Limb (tissue), 2 donors: ENCODE measurements around the gene MT1B.
"Not testable (repeated sequence)": the region's sequence is repeated elsewhere in the genome, so short reads cannot be mapped to it uniquely, and the experiment has no call there.

Experiments used
- DNase-seq, 2 donors: peaks; one replicate each; pipeline ENCODE4 v3.0.0-alpha.2; 2016; ENCODE audit errors: extremely low spot score in 2 of 2

MT1B gene

GRCh38 chr16:56620339-56620897 lies 31.3 kb upstream of the MT1B start:
- DNase-seq = no peak

GRCh38 chr16:56621665-56622445 lies 29.8 kb upstream of the MT1B start:
- not testable (repeated sequence) for DNase-seq

- not testable (repeated sequence) for DNase-seq
Measured at GRCh38 chr16:56623184-56623583, 28.5 kb upstream of the MT1B start.

- DNase-seq = no peak
Measured at GRCh38 chr16:56623637-56624036, 28.0 kb upstream of the MT1B start.

GRCh38 chr16:56625140-56625942 lies 26.3 kb upstream of the MT1B start, which contains the start of gene MT1E:
TSS of gene MT1E (plus strand) at chr16:56625781. CDS start at chr16:56625852, 71 bp downstream.
- DNase-seq = peak; percentile 31 to 60

- no peak for DNase-seq
Measured at GRCh38 chr16:56625943-56626654, 25.6 kb upstream of the MT1B start.

- no peak for DNase-seq
Measured at GRCh38 chr16:56626685-56627084, 25.0 kb upstream of the MT1B start.

GRCh38 chr16:56628486-56629350 lies 23.0 kb upstream of the MT1B start:
- DNase-seq = no peak

GRCh38 chr16:56629531-56629930 lies 22.2 kb upstream of the MT1B start:
- DNase-seq = no peak

- no peak for DNase-seq
Measured at GRCh38 chr16:56630134-56630533, 21.6 kb upstream of the MT1B start.

- DNase-seq = no peak
Measured at GRCh38 chr16:56631197-56631596, 20.5 kb upstream of the MT1B start.

- DNase-seq = no peak
Measured at GRCh38 chr16:56631832-56632155, 19.9 kb upstream of the MT1B start.

GRCh38 chr16:56632156-56632847 lies 19.4 kb upstream of the MT1B start, which contains the start of gene MT1M:
TSS of gene MT1M (plus strand) at chr16:56632659. CDS start at chr16:56632732, 73 bp downstream.
- no peak for DNase-seq

GRCh38 chr16:56632848-56633365 lies 18.8 kb upstream of the MT1B start:
- DNase-seq = no peak

GRCh38 chr16:56633535-56633934 lies 18.2 kb upstream of the MT1B start:
- DNase-seq = no peak

- DNase-seq = no peak
Measured at GRCh38 chr16:56634715-56635440, 16.8 kb upstream of the MT1B start.

- DNase-seq = no peak
Measured at GRCh38 chr16:56635441-56635967, 16.2 kb upstream of the MT1B start.

- no peak for DNase-seq
Measured at GRCh38 chr16:56636616-56637413, 14.9 kb upstream of the MT1B start.
